Measurements from ENCODE around the gene DDX1. TPM values are rescaled to one million over a fixed set of nuclear protein-coding genes. Genes with fewer than 3 reads are reported as not detected.

Gene DDX1
- total RNA-seq, 1 donor from 2014 or later: 115 TPM

- peaks cover 13% of the 10 kb centered on the region for H3K36me3 Mint-ChIP-seq (ENCODE audit: insufficient read depth)
- no peak for DNase-seq (ENCODE audit: low spot score, unreplicated experiment)
- peaks cover 37% of the 10 kb centered on the region for H3K27me3 Mint-ChIP-seq
- TF ChIP-seq CTCF (IDR thresholded peaks at IDR 0.05; ENCODE audit: unreplicated experiment): no peak
- H3K9me3 Mint-ChIP-seq (ENCODE audit: low read depth): peaks cover 12% of the 10 kb centered on the region
- H3K4me1 Mint-ChIP-seq (ENCODE audit: low read depth): no peaks in the 10 kb centered on the region
- H3K27ac Mint-ChIP-seq: no peak overlapping the region
- no peak overlapping the region for H3K4me3 Mint-ChIP-seq (ENCODE audit: low read depth)
Measured at GRCh38 chr2:15645720-15646385, 54.2 kb downstream of the DDX1 start.

GRCh38 chr2:15646661-15647060, 55.0 kb downstream of the DDX1 start:
- H3K9me3 Mint-ChIP-seq (ENCODE audit: low read depth): peaks cover 4% of the 10 kb centered on the region
- no peaks in the 10 kb centered on the region for H3K4me1 Mint-ChIP-seq (ENCODE audit: low read depth)
- TF ChIP-seq CTCF (IDR thresholded peaks at IDR 0.05; ENCODE audit: unreplicated experiment): no peak
- H3K27me3 Mint-ChIP-seq: peaks cover 43% of the 10 kb centered on the region
- H3K4me3 Mint-ChIP-seq (ENCODE audit: low read depth): no peak overlapping the region
- peaks cover 6% of the 10 kb centered on the region for H3K36me3 Mint-ChIP-seq (ENCODE audit: insufficient read depth)
- no peak overlapping the region for H3K27ac Mint-ChIP-seq
- DNase-seq (ENCODE audit: low spot score, unreplicated experiment): no peak

- H3K27me3 Mint-ChIP-seq: peaks cover 50% of the 10 kb centered on the region
- DNase-seq (ENCODE audit: low spot score, unreplicated experiment): no peak
- no peak for TF ChIP-seq CTCF (IDR thresholded peaks at IDR 0.05; ENCODE audit: unreplicated experiment)
- no peaks in the 10 kb centered on the region for H3K9me3 Mint-ChIP-seq (ENCODE audit: low read depth)
- no peak overlapping the region for H3K27ac Mint-ChIP-seq
- H3K36me3 Mint-ChIP-seq (ENCODE audit: insufficient read depth): peaks cover under 1% of the 10 kb centered on the region
- H3K4me1 Mint-ChIP-seq (ENCODE audit: low read depth): no peaks in the 10 kb centered on the region
- H3K4me3 Mint-ChIP-seq (ENCODE audit: low read depth): no peak overlapping the region
Measured at GRCh38 chr2:15647622-15648590, 56.2 kb downstream of the DDX1 start.

GRCh38 chr2:15648593-15649525, 57.2 kb downstream of the DDX1 start:
- H3K4me1 Mint-ChIP-seq (ENCODE audit: low read depth): no peaks in the 10 kb centered on the region
- H3K27ac Mint-ChIP-seq: no peak overlapping the region
- no peaks in the 10 kb centered on the region for H3K36me3 Mint-ChIP-seq (ENCODE audit: insufficient read depth)
- no peak for TF ChIP-seq CTCF (IDR thresholded peaks at IDR 0.05; ENCODE audit: unreplicated experiment)
- no peaks in the 10 kb centered on the region for H3K9me3 Mint-ChIP-seq (ENCODE audit: low read depth)
- H3K4me3 Mint-ChIP-seq (ENCODE audit: low read depth): no peak overlapping the region
- DNase-seq (ENCODE audit: low spot score, unreplicated experiment): no peak
- H3K27me3 Mint-ChIP-seq: peaks cover 57% of the 10 kb centered on the region

Data from progenitor cell of endocrine pancreas (in vitro differentiated cells).